Ectodermal cell (in vitro differentiated cells): ENCODE measurements around the gene OR6M1. TPM values are rescaled to one million over a fixed set of nuclear protein-coding genes. Genes with fewer than 3 reads are reported as not detected.

Source experiments
- H3K27ac ChIP-seq: 2 replicates; pipeline ENCODE4 v1.7.0; 2013; ENCODE audit warnings: mild to moderate bottlenecking, low read depth, low read length; ENCODE audit not compliant: insufficient read depth, poor library complexity, severe bottlenecking
- H3K27me3 ChIP-seq: 2 replicates; pipeline ENCODE4 v1.7.0; 2013; ENCODE audit warnings: mild to moderate bottlenecking, low read length; ENCODE audit not compliant: insufficient read depth, control insufficient read depth, poor library complexity, severe bottlenecking
- H3K36me3 ChIP-seq: one replicate; pipeline ENCODE4 v1.7.0; 2013; ENCODE audit warnings: low read length; ENCODE audit not compliant: control insufficient read depth, insufficient read depth
- H3K4me1 ChIP-seq: one replicate; pipeline ENCODE4 v1.7.0; 2013; ENCODE audit warnings: low read length; ENCODE audit not compliant: control insufficient read depth, insufficient read depth
- H3K4me3 ChIP-seq: 2 replicates; pipeline ENCODE4 v1.7.0; 2013; ENCODE audit warnings: low read depth, low read length, control low read depth; ENCODE audit not compliant: insufficient read depth
- H3K9me3 ChIP-seq: 2 replicates; pipeline ENCODE4 v1.7.0; 2013; ENCODE audit warnings: mild to moderate bottlenecking, low read length, moderate library complexity; ENCODE audit not compliant: control insufficient read depth
- WGBS, 2 experiments: methylation state at CpG; one replicate each; pipeline ENCODE4 v1.1.7; 2013; ENCODE audit warnings: missing lambda C conversion rate in 2 of 2; 5-methylcytosine and 5-hydroxymethylcytosine counted together
- polyA plus RNA-seq, 4 experiments: library from polyadenylated mRNA; stranded (reverse); fragments of 50-300 nt; gene quantifications; one replicate each; pipeline ENCODE4 v1.2.3, GENCODE V29; 2013

Gene OR6M1
- polyA plus RNA-seq (2013, experiment 1 of 4) = not detected
- polyA plus RNA-seq (2013, experiment 2 of 4) = not detected
- not detected for polyA plus RNA-seq (2013, experiment 3 of 4)
- not detected for polyA plus RNA-seq (2013, experiment 4 of 4)

GRCh38 chr11:123806249-123806648 is at the start of gene OR6M1:
Gene OR6M1 (minus strand): TSS chr11:123806349. CDS start chr11:123806349, 0 bp downstream.
- no peaks in the 10 kb centered on the region for H3K27me3 ChIP-seq
- H3K27ac ChIP-seq = no peak within 1 kb of the TSS
- no peaks in the 10 kb centered on the region for H3K4me1 ChIP-seq
- WGBS, 2 experiments = 92% methylated on average over 3 of the region's 4 CpGs
- no peak within 1 kb of the TSS for H3K4me3 ChIP-seq
- no peaks in the 10 kb centered on the region for H3K36me3 ChIP-seq
- H3K9me3 ChIP-seq = no peaks in the 10 kb centered on the region

- Histone ChIP-seq H3K9me3 (no peaks in the 10 kb centered on the region), H3K27me3 (no peaks in the 10 kb centered on the region), H3K4me3 (no peak overlapping the region), H3K27ac (no peak overlapping the region), H3K4me1 (no peaks in the 10 kb centered on the region), H3K36me3 (no peaks in the 10 kb centered on the region)
- 88 to 95% methylated on average over 2 of the region's 2 CpGs for WGBS, 2 experiments
Observed at GRCh38 chr11:123853038-123853437, 46.9 kb upstream of the OR6M1 start.

DNA sequence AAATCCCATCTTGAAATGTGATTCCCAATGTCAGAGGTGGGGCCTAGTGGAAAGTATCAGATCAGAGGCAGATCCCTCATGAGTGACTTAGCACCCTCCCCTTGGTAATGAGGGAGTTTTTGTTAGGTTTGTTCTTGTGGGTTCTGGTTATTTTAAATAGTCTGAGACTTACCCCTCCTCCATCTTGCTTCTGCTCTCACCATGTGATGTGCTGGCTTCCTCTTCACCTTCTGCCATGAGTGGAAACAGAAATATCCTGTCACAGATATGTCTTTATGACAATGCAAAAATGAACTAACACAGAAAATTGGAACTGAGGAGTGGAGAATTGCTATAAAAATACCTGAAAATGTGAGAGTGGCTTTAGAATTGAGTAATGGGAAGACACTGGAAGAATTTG is 46.2 kb upstream of the OR6M1 start:
- Histone ChIP-seq H3K36me3 (no peaks in the 10 kb centered on the region), H3K4me1 (no peaks in the 10 kb centered on the region), H3K27me3 (no peaks in the 10 kb centered on the region)

GRCh38 chr11:123851110-123851509 is 45.0 kb upstream of the OR6M1 start:
- WGBS, 2 experiments = 96 to 97% methylated on average over 4 of the region's 4 CpGs
- H3K36me3 ChIP-seq = no peaks in the 10 kb centered on the region
- H3K4me1 ChIP-seq = no peaks in the 10 kb centered on the region
- H3K27me3 ChIP-seq = no peaks in the 10 kb centered on the region
- no peak overlapping the region for H3K27ac ChIP-seq
- no peaks in the 10 kb centered on the region for H3K9me3 ChIP-seq
- H3K4me3 ChIP-seq = no peak overlapping the region

More for the DNA sequence above, 46.2 kb upstream of the OR6M1 start:
- no peak overlapping the region for H3K27ac ChIP-seq
- no peaks in the 10 kb centered on the region for H3K9me3 ChIP-seq
- H3K4me3 ChIP-seq = no peak overlapping the region

- WGBS, 2 experiments = 87 to 88% methylated on average over 6 of the region's 6 CpGs
- no peaks in the 10 kb centered on the region for H3K9me3 ChIP-seq
- H3K27ac ChIP-seq = no peak overlapping the region
- H3K4me3 ChIP-seq = no peak overlapping the region
- no peaks in the 10 kb centered on the region for H3K27me3 ChIP-seq
- H3K36me3 ChIP-seq = no peaks in the 10 kb centered on the region
- H3K4me1 ChIP-seq = no peaks in the 10 kb centered on the region
Observed at GRCh38 chr11:123841174-123841573, 35.0 kb upstream of the OR6M1 start.

GRCh38 chr11:123839131-123839530 is 33.0 kb upstream of the OR6M1 start:
- 94 to 96% methylated on average over 5 of the region's 5 CpGs for WGBS, 2 experiments
- H3K27me3 ChIP-seq = no peaks in the 10 kb centered on the region
- no peaks in the 10 kb centered on the region for H3K4me1 ChIP-seq
- no peak overlapping the region for H3K4me3 ChIP-seq
- H3K36me3 ChIP-seq = no peaks in the 10 kb centered on the region
- no peak overlapping the region for H3K27ac ChIP-seq
- no peaks in the 10 kb centered on the region for H3K9me3 ChIP-seq

DNA sequence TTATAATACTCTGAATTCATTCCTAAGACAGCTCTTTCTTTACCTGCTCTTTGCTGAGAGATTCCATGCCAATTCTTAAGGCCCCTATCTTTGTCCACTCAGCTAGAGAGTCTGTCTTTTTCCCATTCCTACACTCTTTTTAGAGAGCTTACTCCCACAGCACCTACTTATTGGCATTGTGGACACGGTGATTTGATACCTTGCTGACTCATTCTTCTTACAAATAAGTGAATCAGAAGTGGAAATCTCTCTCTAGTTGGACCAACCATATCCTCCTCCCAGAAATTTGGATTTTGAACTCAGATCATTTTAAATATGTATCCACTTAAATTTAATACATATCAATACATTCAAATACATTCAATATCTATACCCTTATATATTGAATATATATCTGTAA is 32.5 kb upstream of the OR6M1 start:
- Histone ChIP-seq H3K4me3 (no peak overlapping the region), H3K27me3 (no peaks in the 10 kb centered on the region), H3K27ac (no peak overlapping the region), H3K9me3 (no peaks in the 10 kb centered on the region), H3K4me1 (no peaks in the 10 kb centered on the region), H3K36me3 (no peaks in the 10 kb centered on the region)
- 75 to 78% methylated on average over 1 of the region's 1 CpG for WGBS, 2 experiments

GRCh38 chr11:123838199-123838598 is 32.0 kb upstream of the OR6M1 start:
- 77 to 80% methylated on average over 3 of the region's 3 CpGs for WGBS, 2 experiments
- H3K36me3 ChIP-seq = no peaks in the 10 kb centered on the region

DNA sequence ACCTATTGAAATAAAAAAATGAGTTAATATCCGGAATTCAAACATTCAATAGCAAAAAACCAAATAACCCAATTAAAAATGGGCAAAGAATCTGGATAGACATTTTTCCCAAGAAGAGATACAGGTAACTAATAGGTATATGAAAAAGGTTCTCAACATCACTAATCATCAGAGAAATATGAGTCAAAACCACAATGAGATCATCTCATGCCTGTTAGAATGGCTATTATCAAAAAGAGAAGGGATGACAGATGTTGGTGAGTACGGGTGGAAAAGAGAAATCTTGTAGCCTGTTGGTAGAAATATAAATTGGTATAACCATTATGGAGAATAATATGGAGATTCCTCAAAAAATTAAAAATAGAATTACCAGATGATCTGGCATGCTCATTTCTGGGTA is 26.9 kb upstream of the OR6M1 start:
- Histone ChIP-seq H3K4me3 (no peak overlapping the region), H3K36me3 (no peaks in the 10 kb centered on the region), H3K27ac (no peak overlapping the region), H3K9me3 (no peaks in the 10 kb centered on the region), H3K27me3 (no peaks in the 10 kb centered on the region), H3K4me1 (no peaks in the 10 kb centered on the region)
- WGBS, 2 experiments = 100% methylated on average over 1 of the region's 2 CpGs

More at GRCh38 chr11:123838199-123838598, 32.0 kb upstream of the OR6M1 start:
- Histone ChIP-seq H3K27me3 (no peaks in the 10 kb centered on the region), H3K4me3 (no peak overlapping the region), H3K27ac (no peak overlapping the region), H3K9me3 (no peaks in the 10 kb centered on the region), H3K4me1 (no peaks in the 10 kb centered on the region)

GRCh38 chr11:123829745-123830144 is 23.6 kb upstream of the OR6M1 start:
- no peaks in the 10 kb centered on the region for H3K27me3 ChIP-seq
- H3K36me3 ChIP-seq = no peaks in the 10 kb centered on the region
- H3K4me3 ChIP-seq = no peak overlapping the region
- H3K27ac ChIP-seq = no peak overlapping the region
- no peaks in the 10 kb centered on the region for H3K4me1 ChIP-seq
- H3K9me3 ChIP-seq = no peaks in the 10 kb centered on the region
- 92 to 94% methylated on average over 7 of the region's 7 CpGs for WGBS, 2 experiments

DNA sequence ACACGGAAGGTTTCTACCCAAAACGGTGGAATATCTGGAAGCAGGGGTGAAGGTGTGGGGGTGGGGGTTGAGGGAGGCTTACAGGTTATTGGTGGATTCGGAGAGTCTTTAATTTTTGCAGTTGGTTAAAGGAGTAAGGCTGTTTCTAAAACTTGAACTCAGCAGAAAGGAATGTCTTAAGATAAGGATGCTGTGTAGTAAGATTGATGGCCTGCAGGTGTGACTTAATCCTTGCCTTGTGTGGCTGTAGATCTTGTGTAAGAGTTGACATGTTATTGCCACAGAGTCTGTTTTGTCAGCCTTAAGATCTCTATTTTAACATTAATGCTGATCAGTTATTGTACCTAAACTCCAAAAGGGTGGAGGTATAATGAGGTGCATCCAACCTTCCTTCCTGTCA is 16.4 kb upstream of the OR6M1 start:
- no peaks in the 10 kb centered on the region for H3K36me3 ChIP-seq
- no peaks in the 10 kb centered on the region for H3K27me3 ChIP-seq
- H3K4me1 ChIP-seq = no peaks in the 10 kb centered on the region
- 88 to 89% methylated on average over 3 of the region's 3 CpGs for WGBS, 2 experiments
- no peak overlapping the region for H3K27ac ChIP-seq
- H3K9me3 ChIP-seq = no peaks in the 10 kb centered on the region
- no peak overlapping the region for H3K4me3 ChIP-seq
